Medulla oblongata (tissue), 1 donor: ENCODE measurements around the gene SPOCD1.

Experiments used
- DNase-seq: peaks from one replicate; pipeline ENCODE4 v3.0.0-alpha.2; 2015; ENCODE audit errors: extremely low spot score

Gene SPOCD1

GRCh38 chr1:31799895-31800673, 15.7 kb downstream of the SPOCD1 start:
- DNase-seq, result no peak

GRCh38 chr1:31799196-31799894, 16.5 kb downstream of the SPOCD1 start:
- no peak for DNase-seq

- DNase-seq, result no peak
Observed at GRCh38 chr1:31798433-31799195, 17.2 kb downstream of the SPOCD1 start.

GRCh38 chr1:31798086-31798432, 17.8 kb downstream of the SPOCD1 start:
- no peak for DNase-seq

GRCh38 chr1:31797216-31797615, 18.6 kb downstream of the SPOCD1 start:
- no peak for DNase-seq

- DNase-seq, result no peak
Observed at GRCh38 chr1:31796707-31797106, 19.1 kb downstream of the SPOCD1 start.

- peak; percentile 50 for DNase-seq
Observed at GRCh38 chr1:31795801-31796621, 19.8 kb downstream of the SPOCD1 start.

GRCh38 chr1:31795096-31795675, 20.6 kb downstream of the SPOCD1 start:
- no peak for DNase-seq

GRCh38 chr1:31793586-31794285, 22.1 kb downstream of the SPOCD1 start:
- no peak for DNase-seq

- no peak for DNase-seq
Observed at GRCh38 chr1:31793086-31793485, 22.7 kb downstream of the SPOCD1 start.

GRCh38 chr1:31792541-31792940, 23.3 kb downstream of the SPOCD1 start:
- no peak for DNase-seq

GRCh38 chr1:31792116-31792515, 23.7 kb downstream of the SPOCD1 start:
- no peak for DNase-seq

GRCh38 chr1:31791131-31791858, 24.5 kb downstream of the SPOCD1 start:
- no peak for DNase-seq

- no peak for DNase-seq
Observed at GRCh38 chr1:31790641-31791091, 25.2 kb downstream of the SPOCD1 start.

- no peak for DNase-seq
Observed at GRCh38 chr1:31790140-31790539, 25.7 kb downstream of the SPOCD1 start.

GRCh38 chr1:31789259-31790065, 26.4 kb downstream of the SPOCD1 start:
- DNase-seq, result peak; percentile 97

- DNase-seq, result no peak
Observed at GRCh38 chr1:31788825-31789256, 27.0 kb downstream of the SPOCD1 start.

GRCh38 chr1:31788138-31788824, 27.5 kb downstream of the SPOCD1 start:
- peak; percentile 95 for DNase-seq

GRCh38 chr1:31787786-31788137, 28.1 kb downstream of the SPOCD1 start:
- DNase-seq, result no peak
